Mucosa of gallbladder (tissue), 1 donor: ENCODE measurements around the gene DAB1. TPM values are rescaled to one million over a fixed set of nuclear protein-coding genes. Genes with fewer than 3 reads are reported as not detected.

Experiments used
- DNase-seq: peaks from one replicate; pipeline ENCODE4 v3.0.0-alpha.2; 2020; ENCODE audit warnings: low spot score
- total RNA-seq: library from RNA; stranded (reverse); gene quantifications from one replicate; pipeline ENCODE4 v1.2.1, GENCODE V29; 2021
- donor health status: DM: no; HTN: no; CAD: no.

DAB1 gene
- total RNA-seq, 1 donor from 2014 or later: 5.0 TPM

GRCh38 chr1:57163789-57164188 is 260.1 kb downstream of the DAB1 start:
- DNase-seq: no peak

GRCh38 chr1:57163325-57163724 is 260.5 kb downstream of the DAB1 start:
- DNase-seq: no peak

- no peak for DNase-seq
Observed at GRCh38 chr1:57162607-57163261, 261.1 kb downstream of the DAB1 start.

- DNase-seq: no peak
Observed at GRCh38 chr1:57160594-57160993, 263.3 kb downstream of the DAB1 start.

GRCh38 chr1:57158604-57158998 is 265.3 kb downstream of the DAB1 start:
- no peak for DNase-seq

- DNase-seq: no peak
Observed at GRCh38 chr1:57157818-57158603, 265.8 kb downstream of the DAB1 start.

- no peak for DNase-seq
Observed at GRCh38 chr1:57156907-57157306, 267.0 kb downstream of the DAB1 start.

GRCh38 chr1:57146100-57146499 is 277.8 kb downstream of the DAB1 start:
- DNase-seq: no peak

- DNase-seq: no peak
Observed at GRCh38 chr1:57142999-57143398, 280.9 kb downstream of the DAB1 start.

GRCh38 chr1:57142169-57142568 is 281.7 kb downstream of the DAB1 start:
- DNase-seq: no peak

- no peak for DNase-seq
Observed at GRCh38 chr1:57138432-57139078, 285.3 kb downstream of the DAB1 start.

- DNase-seq: no peak
Observed at GRCh38 chr1:57137980-57138379, 285.9 kb downstream of the DAB1 start.

- DNase-seq: no peak
Observed at GRCh38 chr1:57134803-57135202, 289.1 kb downstream of the DAB1 start.

GRCh38 chr1:57133686-57134085 is 290.2 kb downstream of the DAB1 start:
- DNase-seq: no peak

- DNase-seq: no peak
Observed at GRCh38 chr1:57132993-57133622, 290.8 kb downstream of the DAB1 start.

- no peak for DNase-seq
Observed at GRCh38 chr1:57131701-57132394, 292.0 kb downstream of the DAB1 start.

- no peak for DNase-seq
Observed at GRCh38 chr1:57131257-57131656, 292.6 kb downstream of the DAB1 start.

GRCh38 chr1:57129865-57130264 is 294.0 kb downstream of the DAB1 start:
- DNase-seq: no peak

GRCh38 chr1:57127976-57128375 is 295.9 kb downstream of the DAB1 start:
- DNase-seq: no peak

- DNase-seq: no peak
Observed at GRCh38 chr1:57124768-57125446, 299.0 kb downstream of the DAB1 start.

GRCh38 chr1:57124170-57124569 is 299.7 kb downstream of the DAB1 start:
- no peak for DNase-seq
